ENCODE measurements around the gene TGM1. TPM values are rescaled to one million over a fixed set of nuclear protein-coding genes. Genes with fewer than 3 reads are reported as not detected.
"Not testable (repeated sequence)": the region's sequence is repeated elsewhere in the genome, so short reads cannot be mapped to it uniquely, and the experiment has no call there.

Gene TGM1
- total RNA-seq, 2 experiments from 2014 or later: 5.7 to 5.8 TPM

- Mint-ChIP-seq H3K4me3 (no peak overlapping the region), H3K27ac (peak overlapping the region; percentile 12), H3K9me3 (no peaks in the 10 kb centered on the region), H3K27me3 (no peaks in the 10 kb centered on the region), H3K4me1 (peaks cover 30% of the 10 kb centered on the region), H3K36me3 (peaks cover 14% of the 10 kb centered on the region)
- DNase-seq (no peak), ATAC-seq (ENCODE audit: low read depth) (no peak)
- POLR2A ChIA-PET: interaction anchor here (0.6 to 1.9 kb wide), 4 partner anchors 15 to 68 kb away, joined by 3 to 7 read pairs (median 3); partner anchors contain the start of genes CHMP4A and IRF9
These were observed 34.1 kb downstream of the TGM1 start for GRCh38 chr14:24228902-24229301.

GRCh38 chr14:24226473-24226872 lies 36.5 kb downstream of the TGM1 start:
- DNase-seq (no peak), ATAC-seq (ENCODE audit: low read depth) (no peak)
- H3K9me3 Mint-ChIP-seq: no peaks in the 10 kb centered on the region
- H3K4me1 Mint-ChIP-seq: peaks cover 24% of the 10 kb centered on the region
- H3K4me3 Mint-ChIP-seq: no peak overlapping the region
- no peaks in the 10 kb centered on the region for H3K27me3 Mint-ChIP-seq
- peaks cover 12% of the 10 kb centered on the region for H3K36me3 Mint-ChIP-seq
- H3K27ac Mint-ChIP-seq: no peak overlapping the region
- POLR2A ChIA-PET: interaction anchor here (0.7 kb wide), 1 partner anchor 153 kb away, joined by 3 read pairs; no protein-coding TSS in a partner anchor

DNA sequence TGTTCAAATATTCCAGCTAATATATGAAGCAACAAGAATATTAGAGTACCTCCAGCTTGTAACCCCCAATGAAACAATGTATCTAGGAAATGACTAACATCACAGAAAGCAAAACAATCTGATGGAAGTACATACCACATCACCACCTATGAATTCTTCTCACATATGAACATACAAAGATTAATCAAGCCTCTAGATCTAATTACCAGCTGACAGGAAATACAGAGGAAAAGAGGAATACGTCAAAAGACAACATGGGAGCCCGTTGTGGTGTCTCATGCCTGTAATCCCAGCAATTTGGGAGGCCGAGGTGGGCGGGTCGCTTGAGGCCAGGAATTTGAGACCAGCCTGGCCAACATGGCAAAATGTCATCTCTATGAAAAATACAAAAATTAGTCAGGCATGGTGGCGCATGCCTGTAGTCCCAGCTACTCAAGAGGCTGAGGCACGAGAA lies 38.3 kb downstream of the TGM1 start:
- H3K36me3 Mint-ChIP-seq: peaks cover 12% of the 10 kb centered on the region
- no peak overlapping the region for H3K4me3 Mint-ChIP-seq
- H3K4me1 Mint-ChIP-seq: peaks cover 19% of the 10 kb centered on the region
- no peaks in the 10 kb centered on the region for H3K27me3 Mint-ChIP-seq
- H3K9me3 Mint-ChIP-seq: no peaks in the 10 kb centered on the region
- H3K27ac Mint-ChIP-seq: no peak overlapping the region
- POLR2A ChIA-PET: interaction anchor here (1.3 kb wide), 1 partner anchor 11 kb away, joined by 5 read pairs; the partner anchor contains the start of gene CHMP4A
- ATAC-seq (ENCODE audit: low read depth) (no peak), DNase-seq (no peak)

GRCh38 chr14:24222987-24223386 lies 40.0 kb downstream of the TGM1 start:
- H3K27ac Mint-ChIP-seq; ATAC-seq (ENCODE audit: low read depth); H3K4me3 Mint-ChIP-seq; H3K9me3 Mint-ChIP-seq; POLR2A ChIA-PET; DNase-seq; H3K27me3 Mint-ChIP-seq: not testable (repeated sequence)
- H3K36me3 Mint-ChIP-seq: peaks cover 10% of the 10 kb centered on the region
- H3K4me1 Mint-ChIP-seq: peaks cover 17% of the 10 kb centered on the region

DNA sequence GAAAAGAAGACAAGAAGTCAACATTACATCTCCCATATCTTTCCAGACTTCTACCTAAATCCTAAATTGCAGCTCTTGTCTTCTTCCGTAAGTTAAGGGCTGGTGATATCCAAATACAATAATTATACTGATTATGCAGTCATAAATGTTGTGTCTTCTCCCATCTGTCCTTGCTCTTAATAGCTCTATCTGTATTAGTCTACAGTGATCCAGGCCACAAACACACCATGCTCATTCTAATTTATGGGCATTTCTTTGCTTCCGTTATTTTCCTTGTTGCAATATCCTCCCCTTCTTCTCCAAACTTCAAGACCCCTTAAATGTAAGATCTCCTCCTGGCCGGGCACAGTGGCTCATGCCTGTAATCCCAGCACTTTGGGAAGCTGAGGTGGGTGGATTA lies 43.5 kb downstream of the TGM1 start:
- H3K27ac Mint-ChIP-seq: peak overlapping the region; percentile 65
- POLR2A ChIA-PET: interaction anchor here (1.3 kb wide), 1 partner anchor 58 kb away, joined by 6 read pairs; the partner anchor contains the start of gene IRF9
- no peak overlapping the region for H3K4me3 Mint-ChIP-seq

DNA sequence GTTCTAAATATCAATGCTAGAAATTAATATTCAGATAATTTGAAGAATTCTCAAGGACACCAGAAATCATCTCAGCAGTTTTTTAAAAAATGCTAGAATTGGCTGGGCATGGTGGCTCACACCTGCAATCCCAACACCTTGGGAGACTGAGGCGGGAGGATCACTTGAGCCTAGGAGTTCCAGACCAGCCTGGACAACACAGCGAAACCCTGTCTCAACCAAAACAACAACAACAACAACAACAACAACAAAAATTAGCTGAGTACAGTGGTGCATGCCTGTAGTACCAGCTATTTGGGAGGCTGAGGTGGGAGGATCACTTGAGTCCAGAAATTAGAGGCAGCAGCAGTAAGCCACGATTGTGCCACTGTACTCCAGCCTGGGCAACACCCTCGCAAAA lies 43.9 kb downstream of the TGM1 start:
- no peaks in the 10 kb centered on the region for H3K27me3 Mint-ChIP-seq
- POLR2A ChIA-PET: no interaction called here
- no peaks in the 10 kb centered on the region for H3K9me3 Mint-ChIP-seq
- no peak overlapping the region for H3K4me3 Mint-ChIP-seq
- ATAC-seq (ENCODE audit: low read depth) (no peak), DNase-seq (no peak)
- no peak overlapping the region for H3K27ac Mint-ChIP-seq
- H3K4me1 Mint-ChIP-seq: peaks cover 21% of the 10 kb centered on the region
- peaks cover 6% of the 10 kb centered on the region for H3K36me3 Mint-ChIP-seq

More for the DNA sequence above, 43.5 kb downstream of the TGM1 start:
- peaks cover 4% of the 10 kb centered on the region for H3K36me3 Mint-ChIP-seq
- peaks cover 18% of the 10 kb centered on the region for H3K4me1 Mint-ChIP-seq
- DNase-seq: no peak
- ATAC-seq (ENCODE audit: low read depth): no peak
- no peaks in the 10 kb centered on the region for H3K9me3 Mint-ChIP-seq
- no peaks in the 10 kb centered on the region for H3K27me3 Mint-ChIP-seq

- H3K36me3 Mint-ChIP-seq: peaks cover 10% of the 10 kb centered on the region
- H3K4me1 Mint-ChIP-seq: peaks cover 33% of the 10 kb centered on the region
- POLR2A ChIA-PET: interaction anchor here (1.8 kb wide), 1 partner anchor 80 kb away, joined by 8 read pairs; no protein-coding TSS in a partner anchor
- H3K4me3 Mint-ChIP-seq; H3K27me3 Mint-ChIP-seq; H3K9me3 Mint-ChIP-seq; DNase-seq; ATAC-seq (ENCODE audit: low read depth): not testable (repeated sequence)
- peak overlapping the region; percentile 98 for H3K27ac Mint-ChIP-seq
These were observed 46.1 kb downstream of the TGM1 start for GRCh38 chr14:24216876-24217275.

GRCh38 chr14:24216345-24216699 lies 46.7 kb downstream of the TGM1 start:
- POLR2A ChIA-PET: interaction anchor here (0.6 to 2.1 kb wide), 19 partner anchors 15 to 214 kb away, joined by 3 to 21 read pairs (median 6); partner anchors contain the start of genes CBLN3, CIDEB, DCAF11 and DHRS1
- Mint-ChIP-seq H3K4me3 (peak overlapping the region; percentile 93), H3K9me3 (no peaks in the 10 kb centered on the region), H3K36me3 (peaks cover 14% of the 10 kb centered on the region), H3K4me1 (peaks cover 38% of the 10 kb centered on the region), H3K27me3 (no peaks in the 10 kb centered on the region), H3K27ac (peak overlapping the region; percentile 98)
- DNase-seq (no peak), ATAC-seq (ENCODE audit: low read depth) (no peak)

DNA sequence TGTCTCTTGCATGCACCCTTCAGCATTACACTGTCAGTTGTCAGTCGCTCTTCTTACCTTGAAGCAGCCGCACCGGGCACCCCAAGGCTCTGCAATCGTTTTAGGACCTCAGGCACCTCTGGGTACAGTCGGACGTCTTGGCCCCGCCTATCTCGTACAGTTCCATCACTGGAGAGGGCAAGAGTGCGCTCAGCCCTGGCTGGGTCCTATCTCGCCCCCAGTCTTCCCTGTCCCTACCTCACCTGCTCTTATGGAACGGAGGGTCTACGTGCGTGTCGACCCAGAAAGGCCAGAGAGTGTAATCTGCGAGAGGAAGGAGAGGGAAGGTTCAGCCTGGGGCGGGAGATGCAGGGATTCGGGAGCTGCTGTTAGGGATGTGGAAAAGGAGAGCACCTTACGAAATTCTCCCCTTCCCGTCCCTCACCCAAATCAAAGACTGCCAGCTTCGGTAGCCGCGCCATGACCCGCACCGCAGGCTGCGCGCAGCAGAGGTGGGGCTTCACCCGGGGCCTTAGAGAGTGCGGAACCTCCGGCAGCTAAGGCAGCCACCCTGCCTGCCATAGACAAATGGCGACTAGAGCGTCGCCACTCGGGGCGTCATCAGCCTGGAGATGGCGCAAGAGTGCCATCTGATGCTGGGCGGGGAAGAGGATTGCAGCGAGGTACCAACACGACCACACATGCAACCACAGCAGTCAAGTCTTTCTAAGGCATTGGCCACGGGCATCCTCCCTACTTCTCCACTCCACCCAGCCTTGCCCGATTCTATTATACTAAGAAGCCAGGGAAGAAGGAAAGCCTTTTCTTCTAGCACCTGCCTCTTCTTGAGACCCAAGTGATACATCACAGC lies 47.3 kb downstream of the TGM1 start, which contains the start of gene MDP1:
TSS of gene MDP1 (minus strand) at position 572 of the 850 bp plus-strand sequence. CDS start at position 461, 111 bp downstream.
- peak; percentile 85 for DNase-seq
- peak; percentile 73 for ATAC-seq (ENCODE audit: low read depth)
- POLR2A ChIA-PET: interaction anchor here (0.6 to 2.1 kb wide), 21 partner anchors 12 to 215 kb away, joined by 3 to 21 read pairs (median 6); partner anchors contain the start of genes CBLN3, CIDEB, DCAF11 and DHRS1
- no peaks in the 10 kb centered on the region for H3K9me3 Mint-ChIP-seq
- peaks cover 38% of the 10 kb centered on the region for H3K4me1 Mint-ChIP-seq
- H3K27me3 Mint-ChIP-seq: no peaks in the 10 kb centered on the region
- H3K36me3 Mint-ChIP-seq: peaks cover 15% of the 10 kb centered on the region
- H3K4me3 Mint-ChIP-seq: peak within 1 kb of the TSS; percentile 93
- peak within 1 kb of the TSS; percentile 98 for H3K27ac Mint-ChIP-seq

GRCh38 chr14:24213866-24214662 lies 48.9 kb downstream of the TGM1 start:
- ATAC-seq (ENCODE audit: low read depth) (no peak), DNase-seq (no peak)
- peaks cover 45% of the 10 kb centered on the region for H3K4me1 Mint-ChIP-seq
- peaks cover 27% of the 10 kb centered on the region for H3K36me3 Mint-ChIP-seq
- peak overlapping the region; percentile 98 for H3K27ac Mint-ChIP-seq
- no peaks in the 10 kb centered on the region for H3K27me3 Mint-ChIP-seq
- POLR2A ChIA-PET: interaction anchor here (0.6 to 4.4 kb wide), 29 partner anchors 11 to 228 kb away, joined by 3 to 57 read pairs (median 6); partner anchors contain the start of genes CBLN3, DCAF11, DHRS1 and EMC9
- H3K9me3 Mint-ChIP-seq: no peaks in the 10 kb centered on the region
- H3K4me3 Mint-ChIP-seq: peak overlapping the region; percentile 93

- peaks cover 45% of the 10 kb centered on the region for H3K4me1 Mint-ChIP-seq
- H3K27ac Mint-ChIP-seq: peak within 1 kb of the TSS; percentile 98
- peak within 1 kb of the TSS; percentile 93 for H3K4me3 Mint-ChIP-seq
- POLR2A ChIA-PET: interaction anchor here (0.6 to 4.4 kb wide), 33 partner anchors 10 to 229 kb away, joined by 3 to 57 read pairs (median 5); partner anchors contain the start of genes CBLN3, DCAF11, DHRS1 and EMC9
- no peaks in the 10 kb centered on the region for H3K9me3 Mint-ChIP-seq
- H3K36me3 Mint-ChIP-seq: peaks cover 31% of the 10 kb centered on the region
- DNase-seq (peak; percentile 94), ATAC-seq (ENCODE audit: low read depth) (peak; percentile 80)
- H3K27me3 Mint-ChIP-seq: no peaks in the 10 kb centered on the region
These were observed 49.8 kb downstream of the TGM1 start, which contains the start of gene CHMP4A for GRCh38 chr14:24212924-24213865. CHMP4A (minus strand) TSS chr14:24213488; CDS start chr14:24213439, 49 bp downstream.

GRCh38 chr14:24211311-24211710 lies 51.7 kb downstream of the TGM1 start:
- DNase-seq (no peak), ATAC-seq (ENCODE audit: low read depth) (no peak)
- Mint-ChIP-seq H3K27ac (peak overlapping the region; percentile 50), H3K9me3 (no peaks in the 10 kb centered on the region), H3K36me3 (peaks cover 45% of the 10 kb centered on the region), H3K4me3 (no peak overlapping the region), H3K27me3 (no peaks in the 10 kb centered on the region), H3K4me1 (peaks cover 48% of the 10 kb centered on the region)
- POLR2A ChIA-PET: interaction anchor here (1.2 to 4.4 kb wide), 4 partner anchors 16 to 116 kb away, joined by 4 to 57 read pairs (median 42); partner anchors contain the start of genes IRF9, TINF2 and TM9SF1
